Measurements from ENCODE around the gene KIFC3.

- TF ChIP-seq, protein P1, sequence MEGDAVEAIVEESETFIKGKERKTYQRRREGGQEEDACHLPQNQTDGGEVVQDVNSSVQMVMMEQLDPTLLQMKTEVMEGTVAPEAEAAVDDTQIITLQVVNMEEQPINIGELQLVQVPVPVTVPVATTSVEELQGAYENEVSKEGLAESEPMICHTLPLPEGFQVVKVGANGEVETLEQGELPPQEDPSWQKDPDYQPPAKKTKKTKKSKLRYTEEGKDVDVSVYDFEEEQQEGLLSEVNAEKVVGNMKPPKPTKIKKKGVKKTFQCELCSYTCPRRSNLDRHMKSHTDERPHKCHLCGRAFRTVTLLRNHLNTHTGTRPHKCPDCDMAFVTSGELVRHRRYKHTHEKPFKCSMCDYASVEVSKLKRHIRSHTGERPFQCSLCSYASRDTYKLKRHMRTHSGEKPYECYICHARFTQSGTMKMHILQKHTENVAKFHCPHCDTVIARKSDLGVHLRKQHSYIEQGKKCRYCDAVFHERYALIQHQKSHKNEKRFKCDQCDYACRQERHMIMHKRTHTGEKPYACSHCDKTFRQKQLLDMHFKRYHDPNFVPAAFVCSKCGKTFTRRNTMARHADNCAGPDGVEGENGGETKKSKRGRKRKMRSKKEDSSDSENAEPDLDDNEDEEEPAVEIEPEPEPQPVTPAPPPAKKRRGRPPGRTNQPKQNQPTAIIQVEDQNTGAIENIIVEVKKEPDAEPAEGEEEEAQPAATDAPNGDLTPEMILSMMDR (conservative IDR thresholded peaks at IDR 0.05 in 1 of 2, IDR thresholded peaks at IDR 0.05 in 1 of 2; ENCODE audit: low read depth in 1 of 2, low read length in 2 of 2): no peak
- TF ChIP-seq EZH2 (IDR thresholded peaks at IDR 0.05; ENCODE audit: low read length, missing control alignments): no peak
Observed at GRCh38 chr16:57787519-57787905, 14.8 kb downstream of the KIFC3 start.
